ENCODE measurements around the gene EIPR1. TPM values are rescaled to one million over a fixed set of nuclear protein-coding genes. Genes with fewer than 3 reads are reported as not detected.
A peak's percentile ranks its signal among the peaks of the same experiment; 100 is the strongest.
"Not testable (repeated sequence)": the region's sequence is repeated elsewhere in the genome, so short reads cannot be mapped to it uniquely, and the experiment has no call there.

EIPR1 gene
- total and polyA plus RNA-seq, 10 of the 15 experiments (the other 5 are each of a cell fraction or from before 2014, with no cell fraction given): 23.6 to 61.2 (median 42.2) TPM

GRCh38 chr2:3198671-3199192 is 178.9 kb downstream of the EIPR1 start:
- FAIRE-seq: not testable (repeated sequence)

GRCh38 chr2:3198119-3198518 is 179.5 kb downstream of the EIPR1 start:
- DNase-seq (ENCODE audit: low read depth, low spot score) (no peak), FAIRE-seq (no peak), ATAC-seq (peak; percentile 72)
- ChIA-PET SMC1A (ENCODE audit: uncharacterized antibody, unreplicated experiment) (no interaction called here), POLR2A (no interaction called here), CTCF (interaction anchor here (1.0 kb wide), 1 partner anchor 105 kb away, joined by 4 read pairs; no protein-coding TSS in a partner anchor), RAD21 (ENCODE audit: unreplicated experiment) (no interaction called here)
- Histone ChIP-seq H3K4me3 (no peak overlapping the region), H3K4me1 (ENCODE audit: control insufficient read depth, insufficient read depth, low read length) (no peaks in the 10 kb centered on the region), H3K79me2 (ENCODE audit: control insufficient read depth, insufficient read depth, low read length) (no peaks in the 10 kb centered on the region), H3K27ac (ENCODE audit: control insufficient read depth, insufficient read depth) (no peak overlapping the region), H4K20me1 (ENCODE audit: control insufficient read depth, insufficient read depth) (no peaks in the 10 kb centered on the region), H3K27me3 (replicated peaks in 1 of 2; ENCODE audit: control insufficient read depth in 2 of 2, insufficient read depth in 2 of 2, low read length in 1 of 2) (no peaks in the 10 kb centered on the region), H3K9me3 (replicated peaks; ENCODE audit: control insufficient read depth, insufficient read depth, low read length) (no peaks in the 10 kb centered on the region; the same call in 2 of the 3 replicates), H3K9ac (ENCODE audit: control insufficient read depth, insufficient read depth, low read length) (no peak overlapping the region), H2AFZ (ENCODE audit: control insufficient read depth, low read depth, low read length) (no peak overlapping the region), H3K36me3 (ENCODE audit: control insufficient read depth in 2 of 2, insufficient read depth in 2 of 2, low read length in 1 of 2) (peaks cover 0 to 7% of the 10 kb centered on the region in 2 experiments; a peak in 3 of 4 replicates), H3K4me2 (ENCODE audit: control insufficient read depth, insufficient read depth) (no peak overlapping the region)
- BruUV-seq (replicated peaks): no TSS peak
- in situ Hi-C loops (cut with MboI): no loop called here
- intact Hi-C loops (cut with micrococcal nuclease; ENCODE audit: unreplicated experiment): loop anchor here (2.0 kb wide), 1 partner anchor 105 kb away; no protein-coding TSS in a partner anchor
- WGBS (ENCODE audit: insufficient coverage, insufficient replicate concordance, low lambda C conversion rate, missing lambda C conversion rate): 28% methylated on average over 11 of the region's 11 CpGs
- TF ChIP-seq STAT3 (IDR thresholded peaks at IDR 0.05; ENCODE audit: low read depth, low read length): no peak
- no peak for TF ChIP-seq PBX3 (IDR thresholded peaks at IDR 0.05; ENCODE audit: insufficient replicate concordance, low read depth, low read length)
- TF ChIP-seq CREM (IDR thresholded peaks at IDR 0.05; ENCODE audit: low read depth): no peak
- no peak for TF ChIP-seq TCF12 (IDR thresholded peaks at IDR 0.05; ENCODE audit: low read depth, low read length)
- peak; percentile 30 to 40 (median 32); a peak in 5 of 6 replicates for TF ChIP-seq CTCF (IDR thresholded peaks at IDR 0.05 in 2 of 3, conservative IDR thresholded peaks at IDR 0.05 in 1 of 3; ENCODE audit: control insufficient read depth in 2 of 3, extremely low read depth in 1 of 3, insufficient read depth in 1 of 3, low read depth in 3 of 3, low read length in 3 of 3)
- peak; percentile 52 for TF ChIP-seq RAD21 (IDR thresholded peaks at IDR 0.05; ENCODE audit: insufficient read depth, low read depth, low read length)
- TF ChIP-seq SMC3 (IDR thresholded peaks at IDR 0.05; ENCODE audit: borderline replicate concordance, low read length): peak; percentile 51; the same call in 1 of the 2 replicates
- no peak for TF ChIP-seq NFYB (IDR thresholded peaks at IDR 0.05; ENCODE audit: insufficient read depth, low read depth, low read length)
- no peak for TF ChIP-seq BMI1 (IDR thresholded peaks at IDR 0.05; ENCODE audit: borderline replicate concordance)
- no peak for TF ChIP-seq NR2C2 (IDR thresholded peaks at IDR 0.05; ENCODE audit: borderline replicate concordance, control insufficient read depth, insufficient read length, low read depth)
- no peak for TF ChIP-seq NBN (IDR thresholded peaks at IDR 0.05)
- TF ChIP-seq RCOR1 (conservative IDR thresholded peaks at IDR 0.05; ENCODE audit: low read depth, low read length): no peak
- no peak for TF ChIP-seq ETV6 (conservative IDR thresholded peaks at IDR 0.05 in 1 of 2, IDR thresholded peaks at IDR 0.05 in 1 of 2; ENCODE audit: borderline replicate concordance in 1 of 2, low read depth in 1 of 2)
- TF ChIP-seq POLR2AphosphoS2 (IDR thresholded peaks at IDR 0.05; ENCODE audit: low read depth, low read length): no peak

More at GRCh38 chr2:3198671-3199192, 178.9 kb downstream of the EIPR1 start:
- H3K9ac ChIP-seq (ENCODE audit: control insufficient read depth, insufficient read depth, low read length); H3K79me2 ChIP-seq (ENCODE audit: control insufficient read depth, insufficient read depth, low read length); RAD21 ChIA-PET (ENCODE audit: unreplicated experiment); H3K27me3 ChIP-seq (replicated peaks in 1 of 2; ENCODE audit: control insufficient read depth in 2 of 2, insufficient read depth in 2 of 2, low read length in 1 of 2); ATAC-seq; H3K9me3 ChIP-seq (replicated peaks; ENCODE audit: control insufficient read depth, insufficient read depth, low read length); H3K36me3 ChIP-seq (ENCODE audit: control insufficient read depth in 2 of 2, insufficient read depth in 2 of 2, low read length in 1 of 2); H3K4me1 ChIP-seq (ENCODE audit: control insufficient read depth, insufficient read depth, low read length); POLR2A ChIA-PET; BruUV-seq (replicated peaks); in situ Hi-C loops (cut with MboI); H3K4me2 ChIP-seq (ENCODE audit: control insufficient read depth, insufficient read depth); H3K4me3 ChIP-seq; SMC1A ChIA-PET (ENCODE audit: uncharacterized antibody, unreplicated experiment); H4K20me1 ChIP-seq (ENCODE audit: control insufficient read depth, insufficient read depth); H3K27ac ChIP-seq (ENCODE audit: control insufficient read depth, insufficient read depth); DNase-seq (ENCODE audit: low read depth, low spot score); H2AFZ ChIP-seq (ENCODE audit: control insufficient read depth, low read depth, low read length): not testable (repeated sequence)
- 64% methylated on average over 10 of the region's 10 CpGs for WGBS (ENCODE audit: insufficient coverage, insufficient replicate concordance, low lambda C conversion rate, missing lambda C conversion rate)
- intact Hi-C loops (cut with micrococcal nuclease; ENCODE audit: unreplicated experiment): loop anchor here (2.0 kb wide), 1 partner anchor 104 kb away; no protein-coding TSS in a partner anchor
- CTCF ChIA-PET: interaction anchor here (1.0 kb wide), 1 partner anchor 104 kb away, joined by 4 read pairs; no protein-coding TSS in a partner anchor
